Measurements from ENCODE around the gene DUOXA2.

GRCh38 chr15:45107941-45108630 lies 6.0 kb upstream of the DUOXA2 start:
- TF ChIP-seq, protein P1, sequence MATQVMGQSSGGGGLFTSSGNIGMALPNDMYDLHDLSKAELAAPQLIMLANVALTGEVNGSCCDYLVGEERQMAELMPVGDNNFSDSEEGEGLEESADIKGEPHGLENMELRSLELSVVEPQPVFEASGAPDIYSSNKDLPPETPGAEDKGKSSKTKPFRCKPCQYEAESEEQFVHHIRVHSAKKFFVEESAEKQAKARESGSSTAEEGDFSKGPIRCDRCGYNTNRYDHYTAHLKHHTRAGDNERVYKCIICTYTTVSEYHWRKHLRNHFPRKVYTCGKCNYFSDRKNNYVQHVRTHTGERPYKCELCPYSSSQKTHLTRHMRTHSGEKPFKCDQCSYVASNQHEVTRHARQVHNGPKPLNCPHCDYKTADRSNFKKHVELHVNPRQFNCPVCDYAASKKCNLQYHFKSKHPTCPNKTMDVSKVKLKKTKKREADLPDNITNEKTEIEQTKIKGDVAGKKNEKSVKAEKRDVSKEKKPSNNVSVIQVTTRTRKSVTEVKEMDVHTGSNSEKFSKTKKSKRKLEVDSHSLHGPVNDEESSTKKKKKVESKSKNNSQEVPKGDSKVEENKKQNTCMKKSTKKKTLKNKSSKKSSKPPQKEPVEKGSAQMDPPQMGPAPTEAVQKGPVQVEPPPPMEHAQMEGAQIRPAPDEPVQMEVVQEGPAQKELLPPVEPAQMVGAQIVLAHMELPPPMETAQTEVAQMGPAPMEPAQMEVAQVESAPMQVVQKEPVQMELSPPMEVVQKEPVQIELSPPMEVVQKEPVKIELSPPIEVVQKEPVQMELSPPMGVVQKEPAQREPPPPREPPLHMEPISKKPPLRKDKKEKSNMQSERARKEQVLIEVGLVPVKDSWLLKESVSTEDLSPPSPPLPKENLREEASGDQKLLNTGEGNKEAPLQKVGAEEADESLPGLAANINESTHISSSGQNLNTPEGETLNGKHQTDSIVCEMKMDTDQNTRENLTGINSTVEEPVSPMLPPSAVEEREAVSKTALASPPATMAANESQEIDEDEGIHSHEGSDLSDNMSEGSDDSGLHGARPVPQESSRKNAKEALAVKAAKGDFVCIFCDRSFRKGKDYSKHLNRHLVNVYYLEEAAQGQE (IDR thresholded peaks at IDR 0.05; ENCODE audit: insufficient read depth in 1 of 2, low read depth in 2 of 2, low read length in 1 of 2) = no peak
- TF ChIP-seq CTCF (IDR thresholded peaks at IDR 0.05) (no peak), SIN3A (IDR thresholded peaks at IDR 0.05; ENCODE audit: borderline replicate concordance, insufficient read depth, low read depth, low read length) (no peak)

All from Panc1 (cell line).